HL-60/S4 treated with retinoic acid at 250 ng/mL for 4 days and 3 days (cell line): ENCODE data around the gene MAPRE2.
"Not testable (repeated sequence)": the region's sequence is repeated elsewhere in the genome, so short reads cannot be mapped to it uniquely, and the experiment has no call there.

Experiments
- in situ Hi-C: fragments of 300-500 bp; cut with MboI; formaldehyde crosslinking; loops from 2 replicates; pipeline ENCODE4 v1.7.0; 2022; ENCODE audit warnings: low sequenced_read_pairs

MAPRE2 gene

GRCh38 chr18:35087726-35088125 lies 46.5 kb downstream of the MAPRE2 start:
- in situ Hi-C loops = no loop called here

- in situ Hi-C loops = no loop called here
Measured at GRCh38 chr18:35088921-35089320, 47.7 kb downstream of the MAPRE2 start.

DNA sequence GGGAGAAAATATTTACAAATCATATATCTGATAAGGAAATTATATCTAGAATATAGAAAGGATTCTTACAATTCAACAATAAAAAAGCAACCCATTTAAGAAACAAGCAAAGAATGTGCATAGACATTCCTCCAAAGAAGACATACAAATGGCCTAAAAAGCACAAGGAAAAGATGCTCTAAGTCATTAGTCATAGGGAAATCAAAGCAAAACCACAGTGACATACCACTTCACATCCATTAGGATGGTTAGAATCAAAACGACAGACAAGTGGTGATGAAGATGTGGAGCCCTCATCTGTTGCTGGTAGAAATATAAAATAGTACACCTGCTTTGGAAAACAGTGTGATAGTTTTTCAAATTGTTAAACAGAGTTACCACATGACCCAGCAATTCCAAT lies 48.2 kb downstream of the MAPRE2 start:
- in situ Hi-C loops = no loop called here

GRCh38 chr18:35089891-35090550 lies 48.8 kb downstream of the MAPRE2 start:
- in situ Hi-C loops = no loop called here

GRCh38 chr18:35091841-35092240 lies 50.6 kb downstream of the MAPRE2 start:
- in situ Hi-C loops = no loop called here

DNA sequence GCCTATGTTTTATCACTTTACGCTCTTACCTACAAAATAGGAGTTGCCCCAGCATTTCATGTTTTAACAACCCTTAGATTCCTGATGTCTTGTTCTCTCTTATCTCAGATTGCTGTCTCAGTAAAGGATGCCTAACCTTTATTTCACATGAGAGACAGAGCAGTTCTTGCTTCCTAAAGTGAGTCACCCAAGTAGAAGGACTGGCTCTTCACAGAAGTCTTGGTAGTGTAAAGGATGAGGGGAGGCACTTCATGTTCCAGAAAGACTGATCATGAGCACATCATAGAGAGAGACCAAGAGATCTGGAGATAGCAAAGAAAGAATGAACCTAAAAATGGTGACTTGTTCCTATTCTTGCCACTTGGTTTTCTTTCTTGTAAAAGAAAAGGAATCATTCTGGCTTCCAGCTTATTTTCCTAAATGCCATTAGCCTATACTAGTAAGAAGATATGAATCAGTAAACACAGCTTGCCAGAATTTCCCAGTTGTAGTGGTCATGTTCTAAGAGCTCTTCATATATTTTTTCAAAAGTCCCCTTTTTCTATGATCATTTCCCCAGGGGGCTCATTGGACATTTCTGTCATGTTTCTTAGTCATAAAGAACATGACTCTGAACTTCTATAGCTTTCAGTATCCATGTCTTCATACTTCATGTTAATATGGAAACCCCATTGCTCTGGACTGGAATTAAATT lies 54.9 kb downstream of the MAPRE2 start:
- in situ Hi-C loops = no loop called here

DNA sequence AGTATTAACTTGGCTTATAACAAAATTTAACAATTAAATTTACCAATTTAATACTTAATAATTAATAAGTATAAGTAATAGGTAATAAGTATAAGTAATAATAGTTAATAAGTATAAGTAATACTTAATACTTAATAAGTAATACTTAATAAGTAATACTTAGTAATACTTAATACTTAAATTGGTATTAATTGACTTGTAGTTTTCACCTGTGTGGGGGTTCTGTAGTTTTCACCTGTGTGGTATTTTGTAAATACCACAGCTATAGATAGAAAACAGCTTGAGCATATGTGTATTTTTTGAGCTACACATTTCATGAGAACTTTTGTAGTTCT lies 55.4 kb downstream of the MAPRE2 start:
- in situ Hi-C loops = no loop called here

- in situ Hi-C loops = no loop called here
Measured at GRCh38 chr18:35097195-35097594, 56.0 kb downstream of the MAPRE2 start.

DNA sequence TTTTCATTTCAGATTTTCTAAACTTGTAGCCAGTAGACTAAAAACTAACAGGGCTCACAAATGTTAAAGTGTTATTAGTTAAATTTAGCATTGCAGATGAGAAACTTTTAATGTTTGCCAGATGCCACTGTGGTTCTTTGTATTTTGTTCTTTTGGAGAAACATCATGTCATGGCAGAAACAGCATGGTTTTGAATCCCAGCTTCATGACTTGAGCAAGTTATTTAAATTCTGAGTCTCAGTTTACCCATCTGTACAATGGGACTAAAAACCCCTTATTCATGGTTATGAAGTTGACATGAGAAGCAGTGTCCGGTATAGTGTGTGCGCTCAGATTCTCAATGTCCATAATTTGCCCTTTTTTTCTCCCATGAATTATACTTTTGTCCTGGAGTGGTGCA lies 56.5 kb downstream of the MAPRE2 start:
- in situ Hi-C loops = no loop called here

- in situ Hi-C loops = no loop called here
Measured at GRCh38 chr18:35099911-35100310, 58.7 kb downstream of the MAPRE2 start.

- in situ Hi-C loops = no loop called here
Measured at GRCh38 chr18:35104391-35105051, 63.3 kb downstream of the MAPRE2 start.

GRCh38 chr18:35106013-35106844 lies 65.0 kb downstream of the MAPRE2 start:
- in situ Hi-C loops = no loop called here

DNA sequence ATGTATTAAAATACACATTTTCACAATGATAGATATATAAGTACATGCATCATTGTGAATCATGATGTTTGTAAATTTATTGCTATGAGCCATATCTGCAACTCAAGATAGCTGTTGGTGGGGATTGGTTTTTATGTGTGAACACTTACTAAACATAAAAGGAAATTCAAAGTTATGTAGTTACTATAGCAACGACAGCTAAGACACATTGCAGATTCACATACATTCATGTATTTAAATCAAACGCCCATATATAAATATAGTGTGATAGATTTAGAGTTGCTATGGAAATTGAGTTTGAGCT lies 65.6 kb downstream of the MAPRE2 start:
- in situ Hi-C loops = no loop called here

- in situ Hi-C loops = no loop called here
Measured at GRCh38 chr18:35107216-35107615, 66.0 kb downstream of the MAPRE2 start.

GRCh38 chr18:35108088-35108487 lies 66.9 kb downstream of the MAPRE2 start:
- in situ Hi-C loops = not testable (repeated sequence)

- in situ Hi-C loops = no loop called here
Measured at GRCh38 chr18:35110059-35110458, 68.8 kb downstream of the MAPRE2 start.

GRCh38 chr18:35110554-35111485 lies 69.6 kb downstream of the MAPRE2 start:
- in situ Hi-C loops = no loop called here

GRCh38 chr18:35112696-35113095 lies 71.5 kb downstream of the MAPRE2 start:
- in situ Hi-C loops = no loop called here

- in situ Hi-C loops = no loop called here
Measured at GRCh38 chr18:35114305-35114704, 73.1 kb downstream of the MAPRE2 start.

GRCh38 chr18:35116784-35117318 lies 75.6 kb downstream of the MAPRE2 start:
- in situ Hi-C loops = no loop called here
